Osteocyte (in vitro differentiated cells): Measurements from ENCODE around the gene PTAR1. TPM values are rescaled to one million over a fixed set of nuclear protein-coding genes. Genes with fewer than 3 reads are reported as not detected.
A peak's percentile ranks its signal among the peaks of the same experiment; 100 is the strongest.

ENCODE experiments used
- DNase-seq: peaks from one replicate; pipeline ENCODE4 v3.0.0; 2021; ENCODE audit warnings: mixed read lengths; ENCODE audit not compliant: unreplicated experiment; ENCODE audit errors: extremely low spot score
- H3K27ac Mint-ChIP-seq: one replicate; pipeline ENCODE4 v1.8.0; 2021; ENCODE audit warnings: mild to moderate bottlenecking, mixed read lengths; ENCODE audit not compliant: unreplicated experiment
- H3K27me3 Mint-ChIP-seq: one replicate; pipeline ENCODE4 v1.8.0; 2021; ENCODE audit warnings: mixed read lengths; ENCODE audit not compliant: unreplicated experiment
- H3K36me3 Mint-ChIP-seq: one replicate; pipeline ENCODE4 v1.8.0; 2021; ENCODE audit warnings: mixed read lengths; ENCODE audit not compliant: unreplicated experiment
- H3K4me1 Mint-ChIP-seq: one replicate; pipeline ENCODE4 v1.8.0; 2021; ENCODE audit warnings: mixed read lengths; ENCODE audit not compliant: unreplicated experiment
- H3K4me3 Mint-ChIP-seq: one replicate; pipeline ENCODE4 v1.8.0; 2021; ENCODE audit warnings: mild to moderate bottlenecking, moderate library complexity, mixed read lengths; ENCODE audit not compliant: unreplicated experiment
- H3K9me3 Mint-ChIP-seq: one replicate; pipeline ENCODE4 v1.8.0; 2021; ENCODE audit warnings: mixed read lengths; ENCODE audit not compliant: unreplicated experiment
- total RNA-seq: library from RNA; stranded (reverse); gene quantifications from 2 replicates; pipeline ENCODE4 v1.2.1, GENCODE V29; 2021
- TF ChIP-seq, protein P1 (sequence below): fragments of 200-600 bp; sonication (generic); IDR thresholded peaks from 2 replicates; pipeline ENCODE4 v1.5.0; 2021; ENCODE audit warnings: antibody characterized with exemption, mild to moderate bottlenecking, moderate library complexity

Gene PTAR1
- total RNA-seq, 1 donor from 2014 or later = 48.8 TPM

DNA sequence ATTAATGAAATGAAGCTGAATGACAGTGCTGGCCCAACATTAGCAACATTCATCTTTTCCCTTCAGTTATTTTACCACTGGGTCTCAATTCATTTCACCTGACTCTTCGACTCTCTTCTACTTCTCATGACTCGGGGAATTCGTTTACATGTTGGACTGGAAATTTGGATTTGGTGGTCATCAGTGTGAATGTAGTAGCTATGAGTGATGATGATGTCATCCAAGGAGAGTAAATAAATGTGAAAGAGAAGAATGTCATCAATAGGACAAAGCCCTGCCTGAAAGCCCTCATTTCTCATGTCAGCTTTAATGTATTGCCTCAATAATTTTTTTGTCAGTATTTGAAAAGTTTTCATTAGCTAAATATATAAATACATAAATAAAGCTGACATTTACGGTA, 38.9 kb upstream of the PTAR1 start:
- no peak for DNase-seq
- TF ChIP-seq, protein P1, sequence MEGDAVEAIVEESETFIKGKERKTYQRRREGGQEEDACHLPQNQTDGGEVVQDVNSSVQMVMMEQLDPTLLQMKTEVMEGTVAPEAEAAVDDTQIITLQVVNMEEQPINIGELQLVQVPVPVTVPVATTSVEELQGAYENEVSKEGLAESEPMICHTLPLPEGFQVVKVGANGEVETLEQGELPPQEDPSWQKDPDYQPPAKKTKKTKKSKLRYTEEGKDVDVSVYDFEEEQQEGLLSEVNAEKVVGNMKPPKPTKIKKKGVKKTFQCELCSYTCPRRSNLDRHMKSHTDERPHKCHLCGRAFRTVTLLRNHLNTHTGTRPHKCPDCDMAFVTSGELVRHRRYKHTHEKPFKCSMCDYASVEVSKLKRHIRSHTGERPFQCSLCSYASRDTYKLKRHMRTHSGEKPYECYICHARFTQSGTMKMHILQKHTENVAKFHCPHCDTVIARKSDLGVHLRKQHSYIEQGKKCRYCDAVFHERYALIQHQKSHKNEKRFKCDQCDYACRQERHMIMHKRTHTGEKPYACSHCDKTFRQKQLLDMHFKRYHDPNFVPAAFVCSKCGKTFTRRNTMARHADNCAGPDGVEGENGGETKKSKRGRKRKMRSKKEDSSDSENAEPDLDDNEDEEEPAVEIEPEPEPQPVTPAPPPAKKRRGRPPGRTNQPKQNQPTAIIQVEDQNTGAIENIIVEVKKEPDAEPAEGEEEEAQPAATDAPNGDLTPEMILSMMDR = no peak
- Mint-ChIP-seq H3K4me3 (no peak overlapping the region), H3K27me3 (peaks cover 34% of the 10 kb centered on the region), H3K4me1 (no peaks in the 10 kb centered on the region), H3K9me3 (no peaks in the 10 kb centered on the region), H3K36me3 (no peaks in the 10 kb centered on the region), H3K27ac (no peak overlapping the region)

DNA sequence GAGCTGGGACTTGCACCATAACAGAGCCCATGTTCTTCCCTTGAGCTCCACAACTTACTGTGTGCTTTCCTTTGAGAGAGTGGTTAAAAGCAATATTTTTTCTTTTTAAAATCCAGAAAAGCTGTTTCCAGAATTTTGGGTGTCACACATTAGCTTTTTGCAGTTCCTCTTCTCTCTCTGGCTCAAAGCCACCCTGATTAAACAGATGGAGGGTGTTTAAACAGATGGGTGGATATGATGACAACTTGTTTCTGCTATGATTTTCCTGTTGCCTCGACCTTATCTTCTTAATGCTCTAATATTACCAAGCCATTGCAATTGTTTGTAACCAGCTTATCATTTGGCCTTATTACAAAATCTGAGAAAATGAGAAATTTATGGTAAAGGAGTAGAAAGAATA, 37.9 kb upstream of the PTAR1 start:
- Mint-ChIP-seq H3K4me3 (no peak overlapping the region), H3K9me3 (no peaks in the 10 kb centered on the region), H3K36me3 (no peaks in the 10 kb centered on the region), H3K27ac (no peak overlapping the region), H3K27me3 (peaks cover 41% of the 10 kb centered on the region), H3K4me1 (no peaks in the 10 kb centered on the region)
- no peak for DNase-seq
- TF ChIP-seq, protein P1 = no peak

DNA sequence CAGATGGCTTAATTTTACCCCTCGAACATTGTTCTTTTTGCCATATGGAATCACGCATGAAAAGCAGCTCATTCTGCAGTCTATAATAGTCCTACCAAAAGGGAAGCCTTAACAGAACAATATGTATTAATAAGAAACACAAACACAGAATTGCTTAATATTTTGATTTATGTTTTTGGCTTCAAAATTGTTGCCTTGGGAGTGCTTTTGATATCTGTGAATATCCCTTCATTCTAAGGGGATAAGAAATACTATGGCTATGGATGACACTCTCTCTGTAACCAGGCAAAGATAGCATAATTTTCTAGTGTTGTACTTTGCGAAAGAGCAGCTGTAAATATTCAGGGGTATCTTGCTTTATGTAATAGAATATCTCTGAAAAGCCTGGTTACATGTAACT, 34.5 kb upstream of the PTAR1 start:
- DNase-seq = no peak
- H3K9me3 Mint-ChIP-seq = no peaks in the 10 kb centered on the region
- no peaks in the 10 kb centered on the region for H3K36me3 Mint-ChIP-seq
- no peak overlapping the region for H3K4me3 Mint-ChIP-seq
- no peak overlapping the region for H3K27ac Mint-ChIP-seq
- TF ChIP-seq, protein P1 = no peak
- H3K4me1 Mint-ChIP-seq = no peaks in the 10 kb centered on the region
- H3K27me3 Mint-ChIP-seq = peaks cover 65% of the 10 kb centered on the region

DNA sequence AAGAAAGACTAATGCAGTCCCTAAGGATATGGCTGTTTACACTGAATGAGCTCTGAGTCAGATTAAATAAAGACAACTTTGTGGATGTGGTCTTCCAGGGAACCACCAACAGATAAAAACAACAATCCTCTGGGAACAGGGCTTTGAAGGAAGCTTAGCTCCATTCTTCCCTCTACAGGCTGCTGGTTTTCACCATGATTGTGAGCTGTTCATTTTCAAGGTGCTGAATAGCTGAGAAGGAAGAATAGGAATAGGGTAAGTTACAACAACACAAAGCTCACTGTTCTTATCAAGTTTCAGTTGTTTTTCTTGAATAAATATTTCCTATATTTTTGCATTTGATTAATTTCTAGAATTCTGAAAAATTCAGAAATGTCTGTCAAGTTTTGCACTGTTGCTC, 25.9 kb upstream of the PTAR1 start:
- no peak for DNase-seq
- Mint-ChIP-seq H3K9me3 (no peaks in the 10 kb centered on the region), H3K27me3 (peaks cover 47% of the 10 kb centered on the region), H3K36me3 (no peaks in the 10 kb centered on the region), H3K27ac (no peak overlapping the region), H3K4me1 (no peaks in the 10 kb centered on the region), H3K4me3 (no peak overlapping the region)
- TF ChIP-seq, protein P1 = peak; percentile 39

DNA sequence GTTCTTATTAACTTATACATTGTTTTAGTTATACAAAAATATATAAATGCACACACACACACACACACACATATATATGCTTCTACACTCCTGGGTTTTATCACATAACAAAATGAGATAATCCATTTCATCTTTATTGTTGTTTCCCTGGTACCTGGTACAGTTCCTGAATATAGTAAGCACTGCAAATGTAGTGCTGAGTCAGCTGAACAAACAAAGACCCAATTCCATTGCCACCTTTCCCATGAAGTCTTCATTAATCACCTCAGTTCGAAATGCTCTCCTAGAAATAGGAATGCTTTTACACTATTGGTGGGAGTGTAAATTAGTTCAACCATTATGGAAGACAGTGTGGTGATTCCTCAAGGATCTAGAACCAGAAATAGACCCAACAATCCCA, 13.4 kb upstream of the PTAR1 start:
- Mint-ChIP-seq H3K9me3 (peaks cover 6% of the 10 kb centered on the region), H3K4me3 (no peak overlapping the region), H3K36me3 (no peaks in the 10 kb centered on the region), H3K27ac (no peak overlapping the region), H3K27me3 (peaks cover 7% of the 10 kb centered on the region), H3K4me1 (peaks cover 3% of the 10 kb centered on the region)
- TF ChIP-seq, protein P1 = no peak
- no peak for DNase-seq
